Measurements from ENCODE around the gene SPATA24.
A peak's percentile ranks its signal among the peaks of the same experiment; 100 is the strongest.

Gene SPATA24

DNA sequence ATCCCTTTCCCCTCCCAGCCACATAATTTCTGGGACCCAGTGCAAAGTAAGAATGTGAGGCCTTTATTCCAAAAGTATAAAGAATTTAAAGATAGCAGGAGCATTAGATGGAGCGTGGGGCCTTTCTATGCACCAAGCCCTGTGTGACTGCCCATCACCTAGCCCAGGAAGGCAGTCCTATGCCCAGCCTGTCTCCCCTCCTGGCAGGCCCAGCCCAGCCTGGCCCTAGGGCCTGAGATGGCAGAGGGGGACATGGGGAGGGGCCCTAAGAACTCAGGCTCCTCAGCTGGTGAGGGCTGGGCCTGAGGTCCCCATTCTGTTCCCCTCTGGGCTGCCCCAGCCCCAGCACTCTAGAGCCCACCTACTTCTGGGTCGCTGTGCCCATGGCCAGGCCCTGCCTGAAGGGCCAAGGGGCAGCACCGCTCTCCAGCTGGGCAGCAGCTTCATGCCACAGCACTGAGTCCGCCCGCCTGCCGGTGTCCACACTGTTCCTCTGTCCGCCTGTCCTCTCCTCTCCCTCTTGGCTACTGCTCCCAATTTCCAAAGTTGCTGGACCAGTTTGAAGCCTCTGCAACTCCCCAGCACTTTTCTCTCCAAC is 19.8 kb downstream of the SPATA24 start:
- Histone ChIP-seq H3K4me1 (ENCODE audit: control extremely low read depth in 1 of 4, control insufficient read depth in 4 of 4, insufficient read depth in 4 of 4, low read length in 3 of 4) (peaks cover 6 to 71% (median 70%) of the 10 kb centered on the region in 4 experiments), H3K27ac (ENCODE audit: insufficient read depth in 1 of 2, low read depth in 1 of 2, low read length in 2 of 2, poor library complexity in 1 of 2, severe bottlenecking in 2 of 2) (peak overlapping the region; percentile 72 to 84), H3K4me3 (ENCODE audit: control insufficient read depth in 1 of 7, extremely low read depth in 1 of 7, insufficient read depth in 4 of 7, low read depth in 2 of 7, low read length in 6 of 7) (peak overlapping the region in 3 of 7 experiments; percentile 67 to 77 (median 73)), H3K36me3 (ENCODE audit: control insufficient read depth in 4 of 4, insufficient read depth in 4 of 4, low read length in 3 of 4) (peaks cover 0 to 7% (median 0%) of the 10 kb centered on the region in 4 experiments), H3K9me3 (ENCODE audit: control extremely low read depth in 1 of 5, control insufficient read depth in 4 of 5, insufficient read depth in 2 of 5, low read depth in 1 of 5, low read length in 4 of 5) (no peaks in the 10 kb centered on the region), H3K27me3 (replicated peaks in 2 of 5; ENCODE audit: control insufficient read depth in 4 of 5, insufficient read depth in 5 of 5, low read length in 4 of 5) (no peaks in the 10 kb centered on the region)
- 86% methylated on average over 7 of the region's 7 CpGs for WGBS (ENCODE audit: insufficient coverage)
- ChIA-PET POLR2A (no interaction called here), CTCF (interaction anchor here (1.0 to 7.4 kb wide), 7 partner anchors 7 to 63 kb away, joined by 3 to 48 read pairs (median 7); no protein-coding TSS in a partner anchor)
- no peak for DNase-seq

- Histone ChIP-seq H3K36me3 (ENCODE audit: control insufficient read depth in 4 of 4, insufficient read depth in 4 of 4, low read length in 3 of 4) (peaks cover 0 to 7% (median 4%) of the 10 kb centered on the region in 4 experiments), H3K9me3 (ENCODE audit: control extremely low read depth in 1 of 5, control insufficient read depth in 4 of 5, insufficient read depth in 2 of 5, low read depth in 1 of 5, low read length in 4 of 5) (no peaks in the 10 kb centered on the region), H3K27ac (ENCODE audit: insufficient read depth in 1 of 2, low read depth in 1 of 2, low read length in 2 of 2, poor library complexity in 1 of 2, severe bottlenecking in 2 of 2) (peak within 1 kb of the TSS; percentile 72 to 84), H3K4me3 (ENCODE audit: control insufficient read depth in 1 of 7, extremely low read depth in 1 of 7, insufficient read depth in 4 of 7, low read depth in 2 of 7, low read length in 6 of 7) (peak within 1 kb of the TSS in 2 of 7 experiments; percentile 67 to 73), H3K27me3 (replicated peaks in 2 of 5; ENCODE audit: control insufficient read depth in 4 of 5, insufficient read depth in 5 of 5, low read length in 4 of 5) (no peaks in the 10 kb centered on the region), H3K4me1 (ENCODE audit: control extremely low read depth in 1 of 4, control insufficient read depth in 4 of 4, insufficient read depth in 4 of 4, low read length in 3 of 4) (peaks cover 6 to 65% (median 65%) of the 10 kb centered on the region in 4 experiments)
- ChIA-PET CTCF (interaction anchor here (1.0 to 7.4 kb wide), 4 partner anchors 8 to 62 kb away, joined by 3 to 48 read pairs (median 25); no protein-coding TSS in a partner anchor), POLR2A (no interaction called here)
- no peak for DNase-seq
- WGBS (ENCODE audit: insufficient coverage): 75% methylated on average over 3 of the region's 10 CpGs
Measured at GRCh38 chr5:139383275-139383992, 20.5 kb downstream of the SPATA24 start, which contains the start of gene SLC23A1. Gene SLC23A1 (minus strand): TSS chr5:139383297. CDS start chr5:139383253, 44 bp downstream.

- Histone ChIP-seq H3K4me1 (ENCODE audit: control extremely low read depth in 1 of 4, control insufficient read depth in 4 of 4, insufficient read depth in 4 of 4, low read length in 3 of 4) (peaks cover 6 to 59% (median 58%) of the 10 kb centered on the region in 4 experiments), H3K27ac (ENCODE audit: insufficient read depth in 1 of 2, low read depth in 1 of 2, low read length in 2 of 2, poor library complexity in 1 of 2, severe bottlenecking in 2 of 2) (peak overlapping the region in 1 of 2 experiments; percentile 39), H3K4me3 (ENCODE audit: control insufficient read depth in 1 of 7, extremely low read depth in 1 of 7, insufficient read depth in 4 of 7, low read depth in 2 of 7, low read length in 6 of 7) (no peak overlapping the region), H3K9me3 (ENCODE audit: control extremely low read depth in 1 of 5, control insufficient read depth in 4 of 5, insufficient read depth in 2 of 5, low read depth in 1 of 5, low read length in 4 of 5) (no peaks in the 10 kb centered on the region), H3K27me3 (replicated peaks in 2 of 5; ENCODE audit: control insufficient read depth in 4 of 5, insufficient read depth in 5 of 5, low read length in 4 of 5) (no peaks in the 10 kb centered on the region), H3K36me3 (ENCODE audit: control insufficient read depth in 4 of 4, insufficient read depth in 4 of 4, low read length in 3 of 4) (peaks cover 0 to 8% (median 7%) of the 10 kb centered on the region in 4 experiments)
- POLR2A ChIA-PET: no interaction called here
- DNase-seq: no peak
- 100% methylated on average over 1 of the region's 3 CpGs for WGBS (ENCODE audit: insufficient coverage)
- CTCF ChIA-PET: interaction anchor here (1.4 to 7.4 kb wide), 3 partner anchors 8 to 19 kb away, joined by 3 to 43 read pairs (median 7); no protein-coding TSS in a partner anchor
Measured at GRCh38 chr5:139382807-139383206, 21.1 kb downstream of the SPATA24 start.

DNA sequence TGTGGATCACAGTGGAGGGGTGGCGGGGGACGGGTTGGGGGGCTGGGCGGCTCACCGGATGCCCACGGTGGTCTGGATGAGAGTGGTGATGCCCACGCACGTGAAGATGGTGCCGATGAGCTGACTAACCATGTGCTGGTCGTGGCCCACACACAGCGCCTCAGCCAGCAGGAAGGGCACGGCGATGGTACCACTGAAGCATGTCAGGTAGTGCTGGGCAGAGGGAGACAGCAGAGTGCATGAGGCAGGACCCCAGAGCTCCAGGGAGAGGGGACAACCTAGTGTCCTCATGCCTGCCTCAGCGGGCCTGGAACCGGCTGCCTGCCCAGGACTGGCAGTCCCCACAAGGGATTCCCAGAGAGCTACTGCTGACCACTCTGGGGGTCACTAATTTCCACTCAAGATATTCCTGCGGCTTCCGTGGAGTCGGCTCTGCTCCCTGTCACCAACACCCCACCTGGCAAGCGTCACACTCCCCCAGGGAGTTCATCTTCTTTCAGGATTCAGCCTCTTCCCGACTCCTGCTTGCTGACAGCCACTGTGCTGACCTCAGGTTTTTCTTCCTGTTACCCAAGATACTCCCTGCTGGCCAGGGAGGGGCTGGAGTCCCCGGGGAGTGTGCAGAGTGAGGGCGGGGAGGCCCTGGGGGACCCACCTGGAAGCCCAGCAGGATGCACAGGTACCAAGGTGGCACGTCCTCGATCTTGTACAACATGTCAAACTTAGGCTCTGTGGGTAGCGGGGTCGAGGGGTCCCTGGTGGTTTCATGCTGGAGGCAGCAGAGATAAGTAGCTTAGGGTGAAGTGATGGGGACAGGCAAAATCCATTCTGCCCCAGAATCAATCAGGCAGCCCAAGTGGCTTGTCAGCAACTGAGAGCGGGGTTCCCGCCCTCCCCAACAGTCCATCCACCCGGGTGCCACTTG is 21.8 kb downstream of the SPATA24 start:
- Histone ChIP-seq H3K36me3 (ENCODE audit: control insufficient read depth in 4 of 4, insufficient read depth in 4 of 4, low read length in 3 of 4) (peaks cover 0 to 8% (median 7%) of the 10 kb centered on the region in 4 experiments), H3K27ac (ENCODE audit: insufficient read depth in 1 of 2, low read depth in 1 of 2, low read length in 2 of 2, poor library complexity in 1 of 2, severe bottlenecking in 2 of 2) (peak overlapping the region in 1 of 2 experiments; percentile 39), H3K27me3 (replicated peaks in 2 of 5; ENCODE audit: control insufficient read depth in 4 of 5, insufficient read depth in 5 of 5, low read length in 4 of 5) (no peaks in the 10 kb centered on the region), H3K4me3 (ENCODE audit: control insufficient read depth in 1 of 7, extremely low read depth in 1 of 7, insufficient read depth in 4 of 7, low read depth in 2 of 7, low read length in 6 of 7) (no peak overlapping the region), H3K4me1 (ENCODE audit: control extremely low read depth in 1 of 4, control insufficient read depth in 4 of 4, insufficient read depth in 4 of 4, low read length in 3 of 4) (peaks cover 6 to 52% (median 51%) of the 10 kb centered on the region in 4 experiments), H3K9me3 (ENCODE audit: control extremely low read depth in 1 of 5, control insufficient read depth in 4 of 5, insufficient read depth in 2 of 5, low read depth in 1 of 5, low read length in 4 of 5) (no peaks in the 10 kb centered on the region)
- no peak for DNase-seq
- WGBS (ENCODE audit: insufficient coverage): 96% methylated on average over 26 of the region's 28 CpGs
- ChIA-PET CTCF (interaction anchor here (1.4 to 7.4 kb wide), 3 partner anchors 7 to 20 kb away, joined by 3 to 43 read pairs (median 7); no protein-coding TSS in a partner anchor), POLR2A (no interaction called here)

- no peaks in the 10 kb centered on the region for H3K9me3 ChIP-seq (ENCODE audit: control extremely low read depth in 1 of 5, control insufficient read depth in 4 of 5, insufficient read depth in 2 of 5, low read depth in 1 of 5, low read length in 4 of 5)
Measured at GRCh38 chr5:139379626-139380449, 24.1 kb downstream of the SPATA24 start.

GRCh38 chr5:139378941-139379361 is 24.9 kb downstream of the SPATA24 start:
- WGBS (ENCODE audit: insufficient coverage): 88% methylated on average over 12 of the region's 13 CpGs
- CTCF ChIA-PET: interaction anchor here (1.3 kb wide), 1 partner anchor 13 kb away, joined by 4 read pairs; no protein-coding TSS in a partner anchor
- Histone ChIP-seq H3K4me3 (ENCODE audit: control insufficient read depth in 1 of 7, extremely low read depth in 1 of 7, insufficient read depth in 4 of 7, low read depth in 2 of 7, low read length in 6 of 7) (no peak overlapping the region), H3K4me1 (ENCODE audit: control extremely low read depth in 1 of 4, control insufficient read depth in 4 of 4, insufficient read depth in 4 of 4, low read length in 3 of 4) (peaks cover 0 to 21% (median 20%) of the 10 kb centered on the region in 4 experiments), H3K36me3 (ENCODE audit: control insufficient read depth in 4 of 4, insufficient read depth in 4 of 4, low read length in 3 of 4) (peaks cover 0 to 18% (median 6%) of the 10 kb centered on the region in 4 experiments), H3K27ac (ENCODE audit: insufficient read depth in 1 of 2, low read depth in 1 of 2, low read length in 2 of 2, poor library complexity in 1 of 2, severe bottlenecking in 2 of 2) (no peak overlapping the region), H3K9me3 (ENCODE audit: control extremely low read depth in 1 of 5, control insufficient read depth in 4 of 5, insufficient read depth in 2 of 5, low read depth in 1 of 5, low read length in 4 of 5) (no peaks in the 10 kb centered on the region), H3K27me3 (replicated peaks in 2 of 5; ENCODE audit: control insufficient read depth in 4 of 5, insufficient read depth in 5 of 5, low read length in 4 of 5) (no peaks in the 10 kb centered on the region)
- POLR2A ChIA-PET: interaction anchor here (0.7 kb wide), 1 partner anchor 10 kb away, joined by 3 read pairs; no protein-coding TSS in a partner anchor
- DNase-seq: no peak

More at GRCh38 chr5:139379626-139380449, 24.1 kb downstream of the SPATA24 start:
- no peak for DNase-seq
- CTCF ChIA-PET: no interaction called here
- WGBS (ENCODE audit: insufficient coverage): 95% methylated on average over 13 of the region's 15 CpGs
- Histone ChIP-seq H3K36me3 (ENCODE audit: control insufficient read depth in 4 of 4, insufficient read depth in 4 of 4, low read length in 3 of 4) (peaks cover 0 to 13% (median 4%) of the 10 kb centered on the region in 4 experiments), H3K27ac (ENCODE audit: insufficient read depth in 1 of 2, low read depth in 1 of 2, low read length in 2 of 2, poor library complexity in 1 of 2, severe bottlenecking in 2 of 2) (no peak overlapping the region), H3K4me3 (ENCODE audit: control insufficient read depth in 1 of 7, extremely low read depth in 1 of 7, insufficient read depth in 4 of 7, low read depth in 2 of 7, low read length in 6 of 7) (no peak overlapping the region), H3K27me3 (replicated peaks in 2 of 5; ENCODE audit: control insufficient read depth in 4 of 5, insufficient read depth in 5 of 5, low read length in 4 of 5) (no peaks in the 10 kb centered on the region), H3K4me1 (ENCODE audit: control extremely low read depth in 1 of 4, control insufficient read depth in 4 of 4, insufficient read depth in 4 of 4, low read length in 3 of 4) (peaks cover 0 to 29% (median 29%) of the 10 kb centered on the region in 4 experiments)
- POLR2A ChIA-PET: no interaction called here

Measured in common myeloid progenitor, CD34-positive (primary cell).